Endothelial cell of umbilical vein (primary cell): ENCODE results near the gene C1orf116. TPM values are rescaled to one million over a fixed set of nuclear protein-coding genes. Genes with fewer than 3 reads are reported as not detected.

Experiments used
- BruUV-seq: library from RNA; stranded (reverse); fragments of 400-500 nt; replicated peaks from 2 replicates; lab custom pipeline; 2021; lab: Mats Ljungman, UMichigan
- CTCF ChIA-PET: fragments of 300-600, 350-600 bp; sonication (Branson Sonifier 250); formaldehyde crosslinking; loops from one replicate; lab custom pipeline; 2021; ENCODE audit warnings: antibody characterized with exemption, inconsistent platforms; lab: Charles Lee
- POLR2A ChIA-PET: fragments of 300-600, 350-600 bp; sonication (Branson Sonifier 250); formaldehyde crosslinking; loops from one replicate; lab custom pipeline; 2021; ENCODE audit warnings: antibody characterized with exemption, inconsistent platforms; lab: Charles Lee
- DNase-seq: peaks from one replicate; pipeline ENCODE4 v3.0.0-alpha.2; 2011; ENCODE audit warnings: low read depth, low spot score
- FAIRE-seq: peaks from 2 replicates; lab custom pipeline; 2011; peaks lifted over from hg19 to GRCh38; lab: Jason Lieb, UNC
- H2AFZ ChIP-seq: 2 replicates; pipeline ENCODE4 v1.6.0; 2012; ENCODE audit warnings: low read depth, low read length, control low read depth, inconsistent platforms
- H3K27ac ChIP-seq: 2 replicates; pipeline ENCODE4 v1.5.1; 2011; ENCODE audit warnings: low read depth, mild to moderate bottlenecking, control low read depth, low read length, moderate library complexity; ENCODE audit not compliant: insufficient read depth
- H3K27me3 ChIP-seq, 2 experiments: 2 replicates each; pipeline versions ENCODE4 v1.6.0 to v1.6.1; 2011; ENCODE audit warnings: low read length in 2 of 2, mixed read lengths in 1 of 2; ENCODE audit not compliant: control insufficient read depth in 2 of 2, insufficient read depth in 2 of 2
- H3K36me3 ChIP-seq, 2 experiments: 2 replicates in 1 of 2; 3 replicates in 1 of 2; pipeline ENCODE4 v1.5.1; 2011; ENCODE audit warnings: low read length in 2 of 2, mild to moderate bottlenecking in 1 of 2, moderate library complexity in 1 of 2; ENCODE audit not compliant: control insufficient read depth in 2 of 2, insufficient read depth in 2 of 2; ENCODE audit errors: extremely low read depth in 1 of 2
- H3K4me1 ChIP-seq: 3 replicates; pipeline ENCODE4 v1.5.1; 2011; ENCODE audit warnings: mild to moderate bottlenecking, low read length; ENCODE audit not compliant: control insufficient read depth, insufficient read depth; ENCODE audit errors: extremely low read depth
- H3K4me2 ChIP-seq: 2 replicates; pipeline ENCODE4 v1.6.1; 2011; ENCODE audit warnings: low read length, control low read depth, mixed read lengths; ENCODE audit not compliant: insufficient read depth
- H3K4me3 ChIP-seq, 3 experiments: fragments of 200-600 bp in 1 of 3; sonication (generic), shearing (Covaris generic) in 1 of 3; replicated peaks in 1 of 3; 2 replicates each; pipeline ENCODE4 v1.5.1; 2011 to 2016; ENCODE audit warnings: control low read depth in 3 of 3, low read length in 3 of 3, mild to moderate bottlenecking in 2 of 3, inconsistent platforms in 1 of 3, low read depth in 1 of 3, moderate library complexity in 1 of 3; ENCODE audit not compliant: insufficient read depth in 1 of 3
- H3K79me2 ChIP-seq: 2 replicates; pipeline ENCODE4 v1.6.0; 2012; ENCODE audit warnings: low read length, inconsistent platforms; ENCODE audit not compliant: control insufficient read depth, insufficient read depth
- H3K9ac ChIP-seq: replicated peaks from 2 replicates; pipeline ENCODE3; 2011; ENCODE audit warnings: low read length, control low read depth; ENCODE audit not compliant: insufficient read depth; ENCODE audit errors: extremely low read depth
- H3K9me1 ChIP-seq: replicated peaks from 3 replicates; pipeline ENCODE4 v1.6.0; 2011; ENCODE audit warnings: mild to moderate bottlenecking, low read length; ENCODE audit not compliant: control insufficient read depth, insufficient read depth; ENCODE audit errors: extremely low read depth
- H3K9me3 ChIP-seq: replicated peaks from 2 replicates; pipeline ENCODE4 v1.5.1; 2012; ENCODE audit warnings: low read length, inconsistent platforms; ENCODE audit not compliant: control insufficient read depth, insufficient read depth
- H4K20me1 ChIP-seq: replicated peaks from 2 replicates; pipeline ENCODE3; 2011; ENCODE audit warnings: mild to moderate bottlenecking, low read length; ENCODE audit not compliant: control insufficient read depth, insufficient read depth; ENCODE audit errors: extremely low read depth
- EZH2 ChIP-seq: IDR thresholded peaks from 2 replicates; pipeline ENCODE4 v1.6.1; 2012; ENCODE audit warnings: borderline replicate concordance, low read depth, mild to moderate bottlenecking, moderate library complexity, low read length, inconsistent platforms; ENCODE audit not compliant: severe bottlenecking
- FOS ChIP-seq: IDR thresholded peaks from 2 replicates; pipeline ENCODE4 v1.6.1; 2011; ENCODE audit warnings: mild to moderate bottlenecking, low read length, moderate library complexity, borderline replicate concordance; ENCODE audit not compliant: insufficient read depth
- GATA2 ChIP-seq: IDR thresholded peaks from 2 replicates; pipeline ENCODE4 v1.7.0; 2011; ENCODE audit warnings: low read depth, mild to moderate bottlenecking, moderate library complexity, mixed read lengths, low read length; ENCODE audit not compliant: insufficient read length, insufficient read depth
- JUN ChIP-seq: IDR thresholded peaks from 2 replicates; pipeline ENCODE4 v1.6.1; 2011; ENCODE audit warnings: borderline replicate concordance, low read depth; ENCODE audit not compliant: insufficient read length, insufficient read depth
- MYC ChIP-seq: IDR thresholded peaks from one replicate; pipeline ENCODE4 v1.6.1; 2011; ENCODE audit warnings: mild to moderate bottlenecking, low read depth, low read length
- POLR2A ChIP-seq: IDR thresholded peaks from 2 replicates; pipeline ENCODE4 v1.6.1; 2012; ENCODE audit warnings: low read depth, mild to moderate bottlenecking, control low read depth, low read length
- POLR2AphosphoS5 ChIP-seq: IDR thresholded peaks from 2 replicates; pipeline ENCODE4 v1.6.1; 2012; ENCODE audit warnings: low read depth, mild to moderate bottlenecking, control low read depth, low read length, moderate library complexity; ENCODE audit not compliant: insufficient read depth
- dilution Hi-C: fragments of 300-500 bp; cut with MboI; formaldehyde crosslinking; loops from one replicate; pipeline ENCODE4 v1.15.0; 2019; ENCODE audit warnings: low sequenced_read_pairs; ENCODE audit not compliant: extremely low pct_ligation_motif_present
- intact Hi-C: fragments of 100-400 bp; cut with micrococcal nuclease; formaldehyde crosslinking; loops from one replicate; pipeline ENCODE4 v1.10.0; 2022
- polyA plus RNA-seq, 4 experiments: library from polyadenylated mRNA; depleted of rRNA in 3 of 4; stranded (reverse) in 3 of 4; unstranded in 1 of 4; fragments of >200 nt; gene quantifications; 2 replicates each; pipeline versions ENCODE4 v1.2.1 to v1.2.3, GENCODE V29; 2011 to 2012; ENCODE audit warnings: missing spikeins in 1 of 4
- total RNA-seq: library from RNA; stranded (reverse); gene quantifications from 2 replicates; pipeline ENCODE4 v1.2.3, GENCODE V29; 2021
- TF ChIP-seq, protein P1 (sequence below): IDR thresholded peaks from 2 replicates; pipeline ENCODE4 v1.6.1; 2011; ENCODE audit not compliant: insufficient read depth, insufficient read length
- TF ChIP-seq, protein P2 (sequence below), 2 donors: IDR thresholded peaks; 1 replicate in 1 of 2; 2 replicates in 1 of 2; pipeline ENCODE4 v1.5.1; 2011; ENCODE audit warnings: low read length in 2 of 2, mild to moderate bottlenecking in 2 of 2, moderate library complexity in 2 of 2, control low read depth in 1 of 2, inconsistent platforms in 1 of 2, low read depth in 1 of 2; ENCODE audit not compliant: insufficient read depth in 1 of 2; ENCODE audit errors: extremely low read depth in 1 of 2

The C1orf116 gene
- total and polyA plus RNA-seq, 2 donors (not counting 3 experiments of a cell fraction or from before 2014, with no cell fraction given) = 0.07 TPM; not detected in 1

- no peak overlapping the region for H3K9ac ChIP-seq
- H3K27ac ChIP-seq = no peak overlapping the region
Observed at GRCh38 chr1:207024202-207025145, 8.1 kb downstream of the C1orf116 start.

More at GRCh38 chr1:207024202-207025145, 8.1 kb downstream of the C1orf116 start:
- dilution Hi-C loops (no loop called here), intact Hi-C loops (no loop called here)
- Histone ChIP-seq H3K36me3 (no peaks in the 10 kb centered on the region), H3K9me1 (no peaks in the 10 kb centered on the region), H2AFZ (no peak overlapping the region), H4K20me1 (no peaks in the 10 kb centered on the region), H3K4me1 (no peaks in the 10 kb centered on the region), H3K27me3 (no peaks in the 10 kb centered on the region), H3K79me2 (no peaks in the 10 kb centered on the region), H3K9me3 (no peaks in the 10 kb centered on the region), H3K4me2 (no peak overlapping the region), H3K4me3 (no peak overlapping the region)
- no peak for FAIRE-seq
- DNase-seq = no peak
- no TSS peak for BruUV-seq
- ChIA-PET CTCF (interaction anchor here (0.7 to 1.3 kb wide), 2 partner anchors 18 to 25 kb away, joined by 3 read pairs; no protein-coding TSS in a partner anchor), POLR2A (no interaction called here)
- TF ChIP-seq FOS (no peak), MYC (no peak), POLR2AphosphoS5 (no peak), GATA2 (no peak), POLR2A (no peak), EZH2 (no peak), JUN (no peak)
- TF ChIP-seq, protein P1, sequence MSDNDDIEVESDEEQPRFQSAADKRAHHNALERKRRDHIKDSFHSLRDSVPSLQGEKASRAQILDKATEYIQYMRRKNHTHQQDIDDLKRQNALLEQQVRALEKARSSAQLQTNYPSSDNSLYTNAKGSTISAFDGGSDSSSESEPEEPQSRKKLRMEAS = no peak
- TF ChIP-seq, protein P2, sequence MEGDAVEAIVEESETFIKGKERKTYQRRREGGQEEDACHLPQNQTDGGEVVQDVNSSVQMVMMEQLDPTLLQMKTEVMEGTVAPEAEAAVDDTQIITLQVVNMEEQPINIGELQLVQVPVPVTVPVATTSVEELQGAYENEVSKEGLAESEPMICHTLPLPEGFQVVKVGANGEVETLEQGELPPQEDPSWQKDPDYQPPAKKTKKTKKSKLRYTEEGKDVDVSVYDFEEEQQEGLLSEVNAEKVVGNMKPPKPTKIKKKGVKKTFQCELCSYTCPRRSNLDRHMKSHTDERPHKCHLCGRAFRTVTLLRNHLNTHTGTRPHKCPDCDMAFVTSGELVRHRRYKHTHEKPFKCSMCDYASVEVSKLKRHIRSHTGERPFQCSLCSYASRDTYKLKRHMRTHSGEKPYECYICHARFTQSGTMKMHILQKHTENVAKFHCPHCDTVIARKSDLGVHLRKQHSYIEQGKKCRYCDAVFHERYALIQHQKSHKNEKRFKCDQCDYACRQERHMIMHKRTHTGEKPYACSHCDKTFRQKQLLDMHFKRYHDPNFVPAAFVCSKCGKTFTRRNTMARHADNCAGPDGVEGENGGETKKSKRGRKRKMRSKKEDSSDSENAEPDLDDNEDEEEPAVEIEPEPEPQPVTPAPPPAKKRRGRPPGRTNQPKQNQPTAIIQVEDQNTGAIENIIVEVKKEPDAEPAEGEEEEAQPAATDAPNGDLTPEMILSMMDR (IDR thresholded peaks at IDR 0.05; ENCODE audit: extremely low read depth in 1 of 2, insufficient read depth in 1 of 2, low read depth in 1 of 2, low read length in 2 of 2) = no peak
